MM.1S (cell line): ENCODE results near the gene USP11.

Experiments
- DNase-seq: peaks from one replicate; pipeline ENCODE4 v3.0.0-alpha.2; 2015
- H2AFZ ChIP-seq: fragments of 300-600 bp; sonication (generic); 2 replicates; pipeline ENCODE4 v1.6.0; 2016; ENCODE audit warnings: antibody characterized with exemption, low read length
- H3F3A ChIP-seq: fragments of 300-600 bp; sonication (generic); 2 replicates; pipeline ENCODE4 v1.6.1; 2016; ENCODE audit warnings: mild to moderate bottlenecking, antibody characterized with exemption, low read length, moderate library complexity, mixed read lengths; ENCODE audit not compliant: insufficient read depth
- H3K27ac ChIP-seq: fragments of 300-600 bp; sonication (generic); 2 replicates; pipeline ENCODE4 v1.5.1; 2016; ENCODE audit warnings: mild to moderate bottlenecking, low read length
- H3K27me3 ChIP-seq: fragments of 300-600 bp; sonication (generic); replicated peaks from 2 replicates; pipeline ENCODE4 v1.6.0; 2016; ENCODE audit warnings: low read length; ENCODE audit not compliant: insufficient read depth
- H3K36me3 ChIP-seq: fragments of 300-600 bp; sonication (generic); replicated peaks from 2 replicates; pipeline ENCODE4 v1.6.1; 2016; ENCODE audit warnings: mild to moderate bottlenecking, low read length, mixed read lengths; ENCODE audit not compliant: insufficient read depth
- H3K4me1 ChIP-seq: fragments of 300-600 bp; sonication (generic); 2 replicates; pipeline ENCODE4 v1.6.1; 2016; ENCODE audit warnings: low read length, mixed read lengths
- H3K4me2 ChIP-seq: fragments of 300-600 bp; sonication (generic); 2 replicates; pipeline ENCODE4 v1.6.0; 2016; ENCODE audit warnings: low read depth, low read length
- H3K4me3 ChIP-seq: fragments of 300-600 bp; sonication (generic); 2 replicates; pipeline ENCODE4 v1.5.1; 2016; ENCODE audit warnings: low read length, mixed read lengths
- H3K79me2 ChIP-seq: fragments of 300-600 bp; sonication (generic); 2 replicates; pipeline ENCODE4 v1.6.1; 2016; ENCODE audit warnings: mixed run types, low read length, mixed read lengths
- H3K9ac ChIP-seq: fragments of 300-600 bp; sonication (generic); 2 replicates; pipeline ENCODE4 v1.6.1; 2016; ENCODE audit warnings: low read length, mixed read lengths
- H3K9me2 ChIP-seq: fragments of 300-600 bp; sonication (generic); replicated peaks from 2 replicates; pipeline ENCODE4 v1.6.1; 2016; ENCODE audit warnings: mild to moderate bottlenecking, low read length, mixed read lengths; ENCODE audit not compliant: insufficient read depth
- H3K9me3 ChIP-seq: fragments of 300-600 bp; sonication (generic); replicated peaks from 2 replicates; pipeline ENCODE4 v1.6.1; 2016; ENCODE audit warnings: mild to moderate bottlenecking, low read length, mixed read lengths; ENCODE audit not compliant: insufficient read depth
- H4K20me1 ChIP-seq: fragments of 300-600 bp; sonication (generic); 2 replicates; pipeline ENCODE4 v1.6.1; 2016; ENCODE audit warnings: mild to moderate bottlenecking, low read length, moderate library complexity, mixed read lengths; ENCODE audit not compliant: insufficient read depth
- CTCF ChIP-seq: fragments of 300-600 bp; sonication (generic); IDR thresholded peaks from 2 replicates; pipeline ENCODE4 v1.5.1; 2016; ENCODE audit warnings: antibody characterized with exemption, low read length, mixed read lengths
- EZH2 ChIP-seq: fragments of 300-600 bp; sonication (generic); optimal IDR thresholded peaks from 2 replicates; pipeline ENCODE3; 2017; ENCODE audit warnings: low read depth, mild to moderate bottlenecking, antibody characterized with exemption, low read length, mixed read lengths
- EZH2phosphoT487 ChIP-seq: fragments of 300-600 bp; sonication (generic); IDR thresholded peaks from 2 replicates; pipeline ENCODE4 v1.6.1; 2018; ENCODE audit warnings: antibody characterized with exemption, low read length

Gene USP11

GRCh38 chrX:47202316-47202715, 30.5 kb upstream of the USP11 start:
- Histone ChIP-seq H3K9ac (no peak overlapping the region), H3F3A (no peaks in the 10 kb centered on the region), H2AFZ (no peak overlapping the region), H3K27ac (no peak overlapping the region), H3K4me2 (no peak overlapping the region), H3K9me3 (no peaks in the 10 kb centered on the region), H3K4me1 (no peaks in the 10 kb centered on the region), H3K27me3 (no peaks in the 10 kb centered on the region), H3K4me3 (no peak overlapping the region), H3K9me2 (no peaks in the 10 kb centered on the region), H4K20me1 (no peaks in the 10 kb centered on the region), H3K36me3 (peaks cover 3% of the 10 kb centered on the region; the same call in 1 of the 2 replicates), H3K79me2 (peaks cover 32% of the 10 kb centered on the region)
- TF ChIP-seq EZH2 (no peak), EZH2phosphoT487 (no peak), CTCF (no peak)
- DNase-seq: no peak

- Histone ChIP-seq H2AFZ (no peak overlapping the region), H3K4me1 (no peaks in the 10 kb centered on the region), H3K9me2 (no peaks in the 10 kb centered on the region), H3K4me2 (no peak overlapping the region), H4K20me1 (no peaks in the 10 kb centered on the region), H3K79me2 (peaks cover 26% of the 10 kb centered on the region), H3F3A (no peaks in the 10 kb centered on the region), H3K36me3 (peaks cover 3% of the 10 kb centered on the region; the same call in 1 of the 2 replicates), H3K9me3 (no peaks in the 10 kb centered on the region), H3K9ac (no peak overlapping the region), H3K27ac (no peak overlapping the region), H3K4me3 (no peak overlapping the region), H3K27me3 (no peaks in the 10 kb centered on the region)
- DNase-seq: no peak
- TF ChIP-seq EZH2: no peak
These were observed 29.9 kb upstream of the USP11 start for GRCh38 chrX:47202877-47203276.

- H3K36me3 ChIP-seq: peaks cover 3% of the 10 kb centered on the region; the same call in 1 of the 2 replicates
- TF ChIP-seq EZH2: no peak
- TF ChIP-seq EZH2phosphoT487: no peak
- TF ChIP-seq CTCF: no peak
- DNase-seq: no peak
- H3F3A ChIP-seq: no peaks in the 10 kb centered on the region
- H3K27ac ChIP-seq: no peak overlapping the region
- no peak overlapping the region for H3K4me3 ChIP-seq
- no peak overlapping the region for H3K4me2 ChIP-seq
- H3K27me3 ChIP-seq: no peaks in the 10 kb centered on the region
- H3K9ac ChIP-seq: no peak overlapping the region
- H2AFZ ChIP-seq: no peak overlapping the region
- no peaks in the 10 kb centered on the region for H3K4me1 ChIP-seq
- H3K79me2 ChIP-seq: peaks cover 16% of the 10 kb centered on the region; the same call in 1 of the 2 replicates
- no peaks in the 10 kb centered on the region for H4K20me1 ChIP-seq
- no peaks in the 10 kb centered on the region for H3K9me3 ChIP-seq
- no peaks in the 10 kb centered on the region for H3K9me2 ChIP-seq
These were observed 27.8 kb upstream of the USP11 start for GRCh38 chrX:47204970-47205369.

GRCh38 chrX:47206316-47206715, 26.5 kb upstream of the USP11 start:
- H3K27me3 ChIP-seq: no peaks in the 10 kb centered on the region
- no peaks in the 10 kb centered on the region for H3K9me2 ChIP-seq
- H3K36me3 ChIP-seq: peaks cover 3% of the 10 kb centered on the region; the same call in 1 of the 2 replicates
- TF ChIP-seq EZH2 (no peak), EZH2phosphoT487 (no peak), CTCF (no peak)
- H2AFZ ChIP-seq: no peak overlapping the region
- H3K79me2 ChIP-seq: peaks cover 3% of the 10 kb centered on the region; the same call in 1 of the 2 replicates
- H3K4me3 ChIP-seq: no peak overlapping the region
- H3K4me1 ChIP-seq: no peaks in the 10 kb centered on the region
- H3F3A ChIP-seq: no peaks in the 10 kb centered on the region
- no peak overlapping the region for H3K27ac ChIP-seq
- no peak overlapping the region for H3K9ac ChIP-seq
- no peak overlapping the region for H3K4me2 ChIP-seq
- no peak for DNase-seq
- no peaks in the 10 kb centered on the region for H4K20me1 ChIP-seq
- H3K9me3 ChIP-seq: no peaks in the 10 kb centered on the region
